Kidney capillary endothelial cell (primary cell): ENCODE measurements around the gene SLC34A1.

Experiments
- DNase-seq: peaks from one replicate; pipeline ENCODE4 v3.0.0-alpha.2; 2018; ENCODE audit warnings: low spot score

Gene SLC34A1

GRCh38 chr5:177446200-177447065, 62.2 kb downstream of the SLC34A1 start, which contains the start of gene PRR7:
TSS of gene PRR7 (plus strand) at chr5:177446814. CDS start at chr5:177455068, 8,254 bp downstream.
- DNase-seq = peak; percentile 62

- DNase-seq = no peak
Observed at GRCh38 chr5:177447066-177447610, 62.9 kb downstream of the SLC34A1 start.

- DNase-seq = peak; percentile 79
Observed at GRCh38 chr5:177447611-177448243, 63.5 kb downstream of the SLC34A1 start.
